Skin epidermis (tissue), 12 donors: ENCODE results near the gene TPST1.
A peak's percentile ranks its signal among the peaks of the same experiment; 100 is the strongest.

Experiments
- H3K27ac ChIP-seq, 21 experiments: fragments of 200-600 bp; sonication (generic) in 11 of 21; one replicate each; pipeline ENCODE4 v1.5.0; 2020; ENCODE audit warnings: mild to moderate bottlenecking in 3 of 21, inconsistent platforms in 2 of 21, moderate library complexity in 2 of 21
- H3K4me3 ChIP-seq, 7 experiments: fragments of 200-600 bp; sonication (generic) in 2 of 7; one replicate each; pipeline ENCODE4 v1.5.0; 2020; ENCODE audit warnings: inconsistent platforms in 2 of 7, mild to moderate bottlenecking in 2 of 7, moderate library complexity in 1 of 7

Gene TPST1

GRCh38 chr7:66233638-66234037 is 28.5 kb downstream of the TPST1 start:
- no peak overlapping the region for H3K27ac ChIP-seq
- no peak overlapping the region for H3K4me3 ChIP-seq

- Histone ChIP-seq H3K4me3 (no peak overlapping the region), H3K27ac (peak overlapping the region in 2 of 21 experiments; percentile 11 to 70)
Observed at GRCh38 chr7:66236713-66237303, 31.7 kb downstream of the TPST1 start.

GRCh38 chr7:66237906-66238772 is 33.0 kb downstream of the TPST1 start:
- H3K27ac ChIP-seq: peak overlapping the region in 6 of 21 experiments; percentile 12 to 70 (median 40)

GRCh38 chr7:66238773-66239466 is 33.8 kb downstream of the TPST1 start:
- Histone ChIP-seq H3K27ac (peak overlapping the region in 5 of 21 experiments; percentile 15 to 57 (median 41)), H3K4me3 (no peak overlapping the region)

More at GRCh38 chr7:66237906-66238772, 33.0 kb downstream of the TPST1 start:
- H3K4me3 ChIP-seq: no peak overlapping the region

- Histone ChIP-seq H3K4me3 (no peak overlapping the region), H3K27ac (no peak overlapping the region)
Observed at GRCh38 chr7:66239467-66239856, 34.3 kb downstream of the TPST1 start.

- H3K4me3 ChIP-seq: no peak overlapping the region
- no peak overlapping the region for H3K27ac ChIP-seq
Observed at GRCh38 chr7:66245008-66245407, 39.9 kb downstream of the TPST1 start.

- Histone ChIP-seq H3K27ac (no peak overlapping the region), H3K4me3 (no peak overlapping the region)
Observed at GRCh38 chr7:66246554-66247171, 41.5 kb downstream of the TPST1 start.

- peak overlapping the region in 1 of 21 experiments; percentile 16 for H3K27ac ChIP-seq
Observed at GRCh38 chr7:66247380-66248078, 42.4 kb downstream of the TPST1 start.

GRCh38 chr7:66250711-66251110 is 45.6 kb downstream of the TPST1 start:
- Histone ChIP-seq H3K4me3 (no peak overlapping the region), H3K27ac (peak overlapping the region in 1 of 21 experiments; percentile 58)

More at GRCh38 chr7:66247380-66248078, 42.4 kb downstream of the TPST1 start:
- H3K4me3 ChIP-seq: no peak overlapping the region

GRCh38 chr7:66255534-66256100 is 50.5 kb downstream of the TPST1 start:
- H3K4me3 ChIP-seq: no peak overlapping the region
- H3K27ac ChIP-seq: peak overlapping the region in 5 of 21 experiments; percentile 15 to 43 (median 25)

- Histone ChIP-seq H3K4me3 (no peak overlapping the region), H3K27ac (peak overlapping the region in 5 of 21 experiments; percentile 6 to 43 (median 18))
Observed at GRCh38 chr7:66256281-66256680, 51.1 kb downstream of the TPST1 start.

GRCh38 chr7:66257481-66257880 is 52.3 kb downstream of the TPST1 start:
- Histone ChIP-seq H3K27ac (peak overlapping the region in 7 of 21 experiments; percentile 14 to 66 (median 24)), H3K4me3 (no peak overlapping the region)

GRCh38 chr7:66258409-66258808 is 53.3 kb downstream of the TPST1 start:
- Histone ChIP-seq H3K4me3 (no peak overlapping the region), H3K27ac (peak overlapping the region in 7 of 21 experiments; percentile 1 to 66 (median 40))

- peak overlapping the region in 2 of 21 experiments; percentile 16 to 27 for H3K27ac ChIP-seq
Observed at GRCh38 chr7:66261941-66262340, 56.8 kb downstream of the TPST1 start.

GRCh38 chr7:66263936-66264335 is 58.8 kb downstream of the TPST1 start:
- H3K27ac ChIP-seq: no peak overlapping the region
- H3K4me3 ChIP-seq: no peak overlapping the region

More at GRCh38 chr7:66261941-66262340, 56.8 kb downstream of the TPST1 start:
- H3K4me3 ChIP-seq: no peak overlapping the region

GRCh38 chr7:66265566-66265965 is 60.4 kb downstream of the TPST1 start:
- H3K27ac ChIP-seq: no peak overlapping the region
- H3K4me3 ChIP-seq: no peak overlapping the region

- H3K4me3 ChIP-seq: no peak overlapping the region
- H3K27ac ChIP-seq: peak overlapping the region in 2 of 21 experiments; percentile 3 to 71
Observed at GRCh38 chr7:66267249-66267648, 62.1 kb downstream of the TPST1 start.

GRCh38 chr7:66269978-66270377 is 64.8 kb downstream of the TPST1 start:
- Histone ChIP-seq H3K4me3 (no peak overlapping the region), H3K27ac (no peak overlapping the region)

GRCh38 chr7:66272321-66272720 is 67.2 kb downstream of the TPST1 start:
- Histone ChIP-seq H3K27ac (no peak overlapping the region), H3K4me3 (no peak overlapping the region)
